ENCODE data around the gene PASD1.

The PASD1 gene

DNA sequence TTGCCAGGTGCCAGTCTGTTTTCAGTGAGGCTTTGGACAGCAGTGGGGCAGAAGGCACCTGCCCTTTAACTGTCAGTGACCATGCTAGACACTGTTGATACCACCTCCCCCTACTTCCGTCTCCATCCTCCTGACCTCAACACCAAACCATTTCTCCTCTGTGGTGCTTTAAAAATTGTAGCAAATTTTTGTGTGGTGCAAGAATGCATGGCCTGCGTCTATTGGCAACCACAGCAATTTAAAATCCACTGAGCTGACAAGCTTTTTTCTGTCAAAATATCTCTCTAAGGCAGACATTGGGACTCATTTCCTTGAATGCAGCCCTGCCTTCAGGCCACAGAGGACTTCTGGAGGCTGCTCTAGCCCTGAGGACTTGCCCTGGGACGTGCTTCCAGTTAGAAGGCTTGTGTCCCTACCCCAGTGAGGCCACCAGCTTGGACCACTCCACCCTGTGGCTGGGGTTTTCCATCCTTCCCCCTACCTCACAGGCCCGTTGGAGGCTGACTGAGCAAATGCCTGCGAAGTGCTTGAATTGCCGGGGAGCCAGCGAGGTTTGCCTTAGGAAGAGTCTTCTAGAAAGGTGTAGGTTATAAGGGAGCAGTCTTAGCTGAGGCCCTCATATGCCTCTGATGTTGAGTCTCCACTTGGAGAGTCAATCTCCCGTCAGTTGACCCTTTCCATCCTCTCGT, 138.7 kb downstream of the PASD1 start:
- no peak for DNase-seq

DNA sequence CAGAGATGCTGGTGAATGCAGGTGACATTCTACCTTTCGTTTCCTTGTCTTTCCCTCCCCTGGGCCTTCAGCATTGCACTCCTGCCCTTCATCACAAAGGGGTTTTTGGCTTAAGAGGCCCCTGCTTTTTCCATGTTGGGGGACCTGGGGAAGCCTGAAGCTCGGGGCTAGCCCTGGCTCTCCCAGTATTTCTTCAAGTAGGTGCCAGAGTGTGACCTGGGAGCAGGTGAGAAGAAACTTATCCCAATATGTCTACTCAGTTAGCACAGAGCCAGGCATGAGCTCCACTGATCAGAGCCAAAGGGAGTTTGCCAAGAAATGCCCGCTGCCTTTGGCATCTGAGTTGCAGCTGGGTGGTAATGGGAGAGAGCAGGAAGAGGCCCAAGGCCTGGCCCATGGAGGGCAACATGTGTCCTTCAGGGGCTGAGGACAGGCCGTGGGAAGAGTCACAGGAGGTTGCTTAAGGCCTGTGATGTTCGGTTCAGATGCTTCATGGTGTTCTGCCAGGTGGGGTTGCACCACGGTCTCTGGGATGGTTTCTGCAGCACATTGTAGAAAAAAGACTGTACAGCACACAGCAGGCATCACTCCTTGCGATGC, 139.4 kb downstream of the PASD1 start:
- DNase-seq: no peak

DNA sequence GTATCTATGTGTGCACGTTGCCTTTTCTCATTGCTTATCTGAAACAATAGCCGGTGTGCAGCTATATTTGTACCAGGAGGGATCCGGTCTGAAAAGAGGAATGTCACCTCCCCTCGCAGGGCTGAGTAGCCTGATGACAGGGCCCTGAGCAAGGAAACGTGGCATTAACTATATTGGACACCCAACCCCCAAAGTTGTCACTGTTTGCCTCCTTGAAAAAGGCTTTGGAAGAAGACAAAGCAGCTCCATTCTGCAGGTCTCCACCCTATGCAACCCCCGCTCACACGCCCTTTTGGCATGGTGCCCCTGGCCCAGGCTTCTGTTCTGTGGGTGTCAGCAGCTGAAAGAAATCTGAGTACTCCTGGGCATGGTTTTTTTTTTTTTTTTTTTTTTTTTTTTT, 140.0 kb downstream of the PASD1 start:
- DNase-seq: no peak

DNA sequence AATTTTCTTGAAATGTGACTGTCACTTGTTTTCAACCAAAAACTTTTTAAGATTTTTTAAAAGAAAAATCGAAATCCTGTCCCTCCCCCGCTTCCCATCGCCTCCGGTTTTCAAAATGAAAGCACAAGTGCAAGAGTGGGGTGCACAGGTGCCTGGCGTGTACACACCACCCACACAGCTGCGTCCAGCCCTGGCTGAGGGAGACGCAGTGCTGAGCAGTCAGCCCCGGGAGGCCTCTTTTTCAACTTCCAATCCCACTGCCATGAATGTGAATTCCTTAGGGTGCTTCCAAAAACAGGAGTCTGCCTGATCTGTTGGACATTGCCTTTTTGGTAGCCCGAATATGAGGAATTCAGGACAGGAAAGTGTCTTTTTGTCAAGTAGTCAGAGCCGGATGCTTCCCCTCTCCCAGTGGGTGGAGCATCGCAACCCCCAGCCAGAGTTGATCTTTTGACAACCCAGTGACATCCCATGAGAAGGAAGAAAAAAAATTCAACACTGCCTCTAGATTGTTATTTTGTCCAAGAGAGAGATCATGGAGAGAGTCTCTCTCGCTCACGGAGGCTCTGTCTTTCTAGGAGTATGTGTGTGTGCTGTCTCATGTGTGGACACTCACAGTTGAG, 140.7 kb downstream of the PASD1 start:
- no peak for DNase-seq

DNA sequence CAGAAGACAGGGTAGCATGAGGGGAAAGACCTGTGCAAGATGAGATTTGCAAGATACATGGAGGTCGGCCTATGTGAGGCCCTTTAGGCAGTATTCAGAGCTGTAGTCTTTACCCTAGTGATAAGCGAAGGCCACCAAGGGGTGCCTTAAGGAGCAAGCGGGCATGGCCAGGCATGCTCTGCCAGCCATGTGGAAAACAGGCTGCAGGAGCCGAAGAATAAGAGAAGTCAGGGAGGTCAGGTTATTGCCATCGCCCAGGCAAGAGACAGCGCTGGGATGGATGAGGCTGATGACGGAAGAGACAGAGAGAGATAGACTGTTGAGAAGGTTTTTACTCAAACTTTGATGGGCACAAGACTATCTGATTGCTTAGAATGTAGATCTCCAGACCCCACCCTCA, 145.3 kb downstream of the PASD1 start:
- no peak for DNase-seq

DNA sequence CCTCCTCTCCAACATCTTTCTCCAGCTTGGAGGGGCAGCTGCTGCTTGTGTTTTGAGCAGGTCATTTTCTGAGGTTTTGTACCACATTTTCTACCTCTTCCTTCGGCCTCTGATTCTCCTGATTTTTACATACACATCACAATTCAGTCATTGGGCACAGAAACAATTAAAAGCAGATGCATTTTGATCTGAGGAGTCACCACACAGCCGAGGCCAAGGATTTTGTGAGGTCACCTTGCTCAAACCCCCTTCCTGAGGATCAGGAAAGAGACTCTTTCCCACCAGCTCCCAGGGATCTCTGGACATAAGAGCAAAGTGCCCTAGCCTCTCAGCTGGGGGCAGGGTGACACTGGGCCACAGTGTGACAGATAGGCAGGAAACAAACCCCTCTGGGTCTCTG, 147.0 kb downstream of the PASD1 start:
- no peak for DNase-seq

DNA sequence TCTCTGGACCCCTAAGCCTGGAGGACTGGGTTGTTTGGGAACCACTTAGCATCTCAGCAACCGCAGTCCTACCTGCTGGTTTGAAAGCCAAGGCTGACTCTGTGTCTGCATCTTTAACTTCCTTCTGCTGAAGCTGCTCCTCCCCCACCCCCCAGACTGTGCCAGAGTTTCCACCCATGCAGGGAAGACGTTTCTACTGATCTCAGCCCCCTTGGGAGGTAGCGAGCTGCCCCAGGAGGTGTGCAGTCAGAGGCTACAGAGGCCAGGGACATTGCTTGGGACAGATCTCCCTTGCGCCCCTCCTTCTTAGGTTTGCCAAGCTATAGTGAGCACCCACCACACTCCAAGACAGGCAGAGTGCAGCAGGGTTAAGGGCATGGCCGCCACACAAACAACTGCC, 147.7 kb downstream of the PASD1 start:
- no peak for DNase-seq

DNA sequence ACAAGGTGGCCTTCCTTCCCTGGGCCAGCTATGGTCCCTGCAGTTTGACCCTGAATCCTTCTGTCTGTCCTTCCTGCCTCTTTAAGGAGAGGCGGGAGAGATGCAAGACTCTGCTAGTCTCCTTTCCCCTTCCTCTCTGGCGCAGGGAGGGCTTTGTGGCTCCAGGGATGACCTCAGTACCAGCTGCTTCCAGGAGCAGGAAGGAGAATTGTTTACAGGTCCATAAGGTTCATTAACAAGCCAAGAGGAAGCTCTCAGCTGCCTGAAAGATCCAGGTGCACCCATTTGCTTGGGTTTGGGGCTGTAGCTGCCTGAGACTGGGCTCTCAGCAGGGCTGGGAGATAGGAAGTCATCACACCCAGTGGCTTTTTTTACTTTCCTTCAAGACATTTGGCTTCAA, 148.3 kb downstream of the PASD1 start:
- no peak for DNase-seq

DNA sequence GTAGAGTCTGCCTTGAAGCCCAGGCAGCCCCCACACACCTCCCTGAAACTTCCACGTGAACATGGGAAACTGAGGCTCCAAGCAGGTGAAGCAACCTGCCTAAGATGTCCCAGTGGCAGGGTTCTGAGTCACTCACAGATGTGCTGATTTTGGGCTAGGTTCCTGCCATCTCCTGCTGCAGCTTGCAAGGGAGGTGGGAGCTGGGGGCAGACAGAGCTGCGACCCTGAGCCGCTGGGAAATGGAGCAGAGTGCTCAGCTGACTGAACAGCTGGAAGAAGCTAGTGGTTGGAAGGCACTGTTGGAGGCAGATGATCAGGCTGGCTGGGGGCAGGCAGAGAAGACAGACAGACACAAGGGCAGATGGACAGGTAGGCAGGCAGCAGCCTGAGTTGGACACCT, 148.8 kb downstream of the PASD1 start:
- no peak for DNase-seq

DNA sequence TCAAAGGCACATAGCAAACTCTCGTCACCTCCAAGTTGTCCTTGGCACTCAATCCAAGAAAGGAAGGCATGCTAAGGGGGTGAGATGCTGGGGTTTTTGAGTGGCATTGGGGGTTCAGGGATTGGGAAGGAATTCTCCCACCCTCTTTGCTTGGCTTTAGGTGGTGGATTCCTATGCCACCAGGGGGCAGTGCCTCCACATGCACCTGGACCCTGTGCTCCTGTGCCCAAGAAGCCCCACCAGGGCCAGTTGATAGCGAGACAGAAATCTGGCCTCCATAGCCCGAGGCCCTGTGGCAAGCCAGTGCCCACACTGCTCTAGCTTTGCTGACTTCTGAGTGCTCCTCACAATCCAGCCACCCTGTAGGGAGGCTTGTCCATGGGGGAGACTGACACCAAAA, 150.4 kb downstream of the PASD1 start:
- DNase-seq: no peak

DNA sequence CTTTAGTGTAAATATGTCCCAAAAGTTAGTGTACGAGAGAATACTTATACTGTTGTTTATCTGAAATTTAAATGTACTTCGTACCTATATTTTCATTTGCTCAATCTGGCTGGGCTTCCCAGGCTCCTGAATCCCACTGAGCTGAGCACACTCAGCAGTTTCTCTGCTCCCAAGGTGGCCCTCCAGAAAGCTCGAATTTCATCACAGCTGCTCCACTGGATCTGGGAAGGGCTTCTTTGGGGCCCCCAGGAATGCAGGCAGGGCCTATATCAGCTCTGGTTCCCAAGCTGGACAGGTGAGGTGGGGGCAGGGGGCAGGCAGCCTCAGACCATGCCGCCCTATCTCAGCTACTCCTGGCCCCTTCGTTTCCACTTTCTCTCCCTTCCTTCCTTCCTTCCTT, 150.9 kb downstream of the PASD1 start:
- DNase-seq: no peak

DNA sequence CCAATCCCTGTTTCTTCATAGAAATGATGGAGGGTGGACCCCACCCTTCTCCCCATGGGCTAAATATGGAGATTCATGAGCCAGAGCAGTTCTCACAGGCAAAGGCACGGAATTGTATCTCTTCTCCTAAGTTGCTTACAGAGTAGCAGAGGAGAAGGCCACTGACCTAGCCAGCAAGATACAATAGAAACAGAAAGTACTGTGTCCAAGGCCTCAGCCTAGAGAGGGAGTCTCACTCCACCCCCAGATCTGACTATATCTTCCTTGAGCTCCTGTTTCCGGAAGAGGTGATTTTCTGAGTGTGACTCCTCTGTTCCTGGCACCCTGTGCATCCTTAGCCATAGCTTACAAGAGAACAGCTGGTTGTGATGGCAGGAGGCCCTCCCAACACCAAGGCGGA, 152.3 kb downstream of the PASD1 start, which contains the start of gene FATE1:
Gene FATE1 (plus strand): TSS at position 284 of the 400 bp plus-strand sequence. CDS start 85 bp downstream, at position 369.
- DNase-seq: no peak

DNA sequence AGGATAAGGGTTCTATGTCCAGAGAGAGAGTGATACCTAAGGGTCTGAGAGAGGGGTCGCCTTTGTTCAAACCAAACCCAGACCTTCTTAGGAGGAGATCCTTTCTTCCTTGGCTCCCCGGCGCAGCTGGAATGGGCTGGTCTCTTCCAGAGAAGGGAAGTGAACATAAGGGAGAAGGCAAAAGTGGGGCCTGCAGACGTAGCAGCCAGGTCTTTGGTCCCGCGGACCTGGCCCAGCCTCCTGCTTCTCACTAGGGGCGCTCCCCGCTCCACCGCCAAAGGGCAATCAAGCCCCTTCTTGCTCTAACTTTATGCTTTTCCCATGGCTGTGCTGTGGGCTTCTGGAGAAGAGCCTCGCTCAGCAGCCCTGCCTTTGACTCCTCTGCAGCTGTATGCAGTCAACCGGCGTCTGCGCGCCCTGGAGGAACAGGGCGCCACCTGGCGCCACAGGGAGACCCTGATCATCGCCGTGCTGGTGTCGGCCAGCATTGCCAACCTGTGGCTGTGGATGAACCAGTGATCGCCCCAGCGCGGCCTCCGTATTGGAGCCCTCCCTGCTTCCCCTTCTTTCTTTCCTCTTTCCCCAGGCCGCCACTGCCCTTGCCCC, 158.9 kb downstream of the PASD1 start:
- no peak for DNase-seq

DNA sequence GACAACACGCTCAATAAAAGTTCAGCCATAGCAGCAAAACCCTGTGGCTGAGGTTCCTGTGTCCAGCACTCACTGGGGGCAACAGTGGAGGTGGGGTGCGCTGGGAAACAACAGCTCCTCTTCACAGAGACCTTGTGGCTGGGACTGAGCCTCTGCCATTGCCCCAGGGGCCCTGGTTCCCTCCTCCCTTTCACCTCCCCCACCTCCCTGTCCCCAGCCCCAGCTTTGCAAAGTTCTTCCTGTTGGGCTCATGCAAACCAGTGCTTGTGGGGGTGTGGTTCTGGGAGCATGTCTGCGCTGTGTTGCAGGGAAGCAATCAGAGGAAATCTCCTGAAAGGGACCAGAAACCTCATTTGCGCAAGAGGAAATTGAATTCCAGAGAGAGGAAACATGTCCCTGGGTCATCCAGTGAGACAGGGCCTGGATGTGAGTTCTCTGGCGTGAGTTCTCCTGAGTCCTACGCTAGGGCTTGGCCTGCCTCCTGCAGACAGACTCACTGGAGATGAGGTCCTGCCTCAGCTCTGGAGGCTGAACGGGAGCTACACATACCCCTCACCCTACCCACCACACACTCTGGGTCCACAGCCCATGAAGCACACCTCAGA, 159.8 kb downstream of the PASD1 start:
- DNase-seq: no peak

DNA sequence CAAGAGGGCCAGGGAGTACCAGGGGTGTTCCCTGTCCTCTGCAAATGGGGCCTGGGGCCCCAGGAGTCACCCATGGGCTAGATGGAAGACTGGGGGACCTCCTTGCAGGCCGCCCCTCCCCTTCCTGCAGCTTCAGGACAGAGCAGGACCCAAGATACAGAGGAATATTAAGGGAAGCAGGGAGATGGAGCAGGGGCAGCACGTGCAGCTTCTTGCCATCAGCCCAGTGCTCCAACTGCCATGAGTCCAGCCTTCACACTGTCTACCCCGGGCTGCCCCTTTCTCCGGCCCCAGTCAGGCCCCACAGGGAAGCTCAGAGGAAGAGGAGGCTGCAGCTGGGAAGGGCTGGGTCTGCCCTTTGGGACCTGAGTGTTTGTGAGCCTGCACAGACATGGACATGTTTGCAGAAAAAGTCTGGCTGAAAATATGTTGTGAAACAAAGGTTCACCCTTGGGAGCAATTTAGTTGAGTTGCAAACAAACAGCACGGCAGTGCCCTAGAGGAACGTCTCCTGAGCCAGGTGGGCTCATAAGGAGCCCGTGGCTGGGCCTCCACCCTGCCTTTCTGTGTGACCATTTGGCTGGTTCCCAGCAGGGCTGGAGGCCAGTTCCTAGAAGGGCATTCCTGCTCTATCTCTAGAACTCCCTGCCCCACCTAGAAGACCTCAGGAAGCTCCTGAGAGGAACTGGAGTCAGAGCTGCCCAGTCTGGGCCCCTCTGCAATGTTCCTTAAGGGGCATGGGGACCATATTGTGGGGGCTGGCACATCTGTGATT, 161.3 kb downstream of the PASD1 start:
- DNase-seq: no peak

DNA sequence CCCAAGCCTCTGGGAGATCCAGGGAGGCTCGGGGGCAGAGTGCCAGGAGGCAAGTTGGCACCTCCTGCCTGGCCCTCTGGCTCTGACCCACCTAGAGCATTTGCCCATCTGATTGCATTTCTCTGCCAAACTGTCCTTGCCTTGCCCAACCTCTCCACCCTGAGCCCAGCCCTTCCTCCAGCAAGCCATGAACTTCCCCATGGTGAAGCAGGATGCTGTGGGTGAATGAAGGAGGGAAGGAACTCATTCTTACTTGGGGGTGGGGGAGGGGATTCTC, 161.8 kb downstream of the PASD1 start:
- DNase-seq: no peak
